ENCODE measurements around the gene MS4A6E. TPM values are rescaled to one million over a fixed set of nuclear protein-coding genes. Genes with fewer than 3 reads are reported as not detected.

MS4A6E gene
- polyA plus RNA-seq, 1 of the 3 experiments (the other 2 are of a cell fraction), result not detected

DNA sequence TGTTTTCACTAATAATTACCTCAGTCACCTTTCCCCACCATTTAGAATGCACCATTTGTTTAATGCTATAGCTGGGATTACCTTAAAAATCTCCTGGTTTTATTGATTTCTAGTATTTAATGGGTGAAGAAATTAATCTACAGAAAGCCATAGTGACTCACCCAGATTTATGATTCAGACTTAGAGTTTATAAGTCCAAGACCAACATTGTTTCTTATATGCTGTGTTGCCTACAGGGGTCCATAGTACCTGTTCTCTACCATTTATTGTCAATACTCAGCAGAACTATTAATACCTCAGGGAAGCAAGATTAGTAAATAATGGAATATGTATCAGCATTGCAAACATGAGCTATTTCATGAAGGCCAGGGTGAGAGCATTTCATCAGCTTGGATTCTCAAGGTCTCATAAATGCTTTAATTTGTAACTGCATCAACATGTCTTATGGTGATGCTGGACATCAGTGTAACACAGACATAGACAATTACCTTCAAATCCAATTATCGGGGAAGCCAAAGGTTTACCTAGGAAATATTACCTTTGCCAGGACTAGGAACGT is 43.3 kb downstream of the MS4A6E start:
- H3K36me3 ChIP-seq (replicated peaks in 1 of 2; ENCODE audit: control insufficient read depth in 1 of 2, insufficient read depth in 2 of 2, low read length in 1 of 2), result no peaks in the 10 kb centered on the region
- H3K4me2 ChIP-seq, result no peak overlapping the region
- H3K4me1 ChIP-seq (ENCODE audit: control insufficient read depth in 1 of 2, insufficient read depth in 2 of 2, low read depth in 1 of 2, low read length in 1 of 2), result no peaks in the 10 kb centered on the region
- no peaks in the 10 kb centered on the region for H3K9me2 ChIP-seq
- CTCF ChIA-PET, result interaction anchor here (1.5 kb wide), 1 partner anchor 248 kb away, joined by 4 read pairs; no protein-coding TSS in a partner anchor
- POLR2A ChIA-PET, result no interaction called here
- 2% methylated on average over 2 of the region's 2 CpGs for WGBS (ENCODE audit: low lambda C conversion rate)
- no peaks in the 10 kb centered on the region for H3K79me2 ChIP-seq (ENCODE audit: insufficient read depth)
- H3K4me3 ChIP-seq (ENCODE audit: low read depth in 2 of 2, low read length in 1 of 2), result no peak overlapping the region
- H2AFZ ChIP-seq (ENCODE audit: low read depth), result no peak overlapping the region
- no peaks in the 10 kb centered on the region for H3F3A ChIP-seq (replicated peaks; ENCODE audit: insufficient read depth)
- H3K9ac ChIP-seq, result no peak overlapping the region
- no peaks in the 10 kb centered on the region for H4K20me1 ChIP-seq (ENCODE audit: insufficient read depth)
- no peak for TF ChIP-seq FOXJ3 (CRISPR knock-in tag; IDR thresholded peaks at IDR 0.05)
- no peak overlapping the region for H3K27ac ChIP-seq (ENCODE audit: low read depth in 2 of 2, low read length in 1 of 2)
- no peak for DNase-seq
- no peaks in the 10 kb centered on the region for H3K9me3 ChIP-seq
- H3K27me3 ChIP-seq (ENCODE audit: insufficient read depth), result peaks cover 14% of the 10 kb centered on the region

GRCh38 chr11:60370811-60371298 is 43.8 kb downstream of the MS4A6E start:
- no peak overlapping the region for H3K4me2 ChIP-seq
- no peaks in the 10 kb centered on the region for H3K4me1 ChIP-seq (ENCODE audit: control insufficient read depth in 1 of 2, insufficient read depth in 2 of 2, low read depth in 1 of 2, low read length in 1 of 2)
- no peak overlapping the region for H2AFZ ChIP-seq (ENCODE audit: low read depth)
- no peaks in the 10 kb centered on the region for H3K9me2 ChIP-seq
- no peak for TF ChIP-seq POLR2AphosphoS5 (IDR thresholded peaks at IDR 0.05; ENCODE audit: low read depth, low read length)
- TF ChIP-seq NRF1 (IDR thresholded peaks at IDR 0.05; ENCODE audit: low read depth, low read length), result no peak
- TF ChIP-seq GATA2 (CRISPR knock-in tag; IDR thresholded peaks at IDR 0.05), result no peak
- peaks cover 10% of the 10 kb centered on the region; the same call in 1 of the 2 replicates for H3K27me3 ChIP-seq (ENCODE audit: insufficient read depth)
- no peak overlapping the region for H3K4me3 ChIP-seq (ENCODE audit: low read depth in 2 of 2, low read length in 1 of 2)
- H3K27ac ChIP-seq (ENCODE audit: low read depth in 2 of 2, low read length in 1 of 2), result no peak overlapping the region
- H3K9ac ChIP-seq, result no peak overlapping the region
- no peaks in the 10 kb centered on the region for H3K36me3 ChIP-seq (replicated peaks in 1 of 2; ENCODE audit: control insufficient read depth in 1 of 2, insufficient read depth in 2 of 2, low read length in 1 of 2)
- no peaks in the 10 kb centered on the region for H3F3A ChIP-seq (replicated peaks; ENCODE audit: insufficient read depth)
- WGBS (ENCODE audit: low lambda C conversion rate), result 0% methylated on average over 5 of the region's 5 CpGs
- ChIA-PET CTCF (no interaction called here), POLR2A (no interaction called here)
- DNase-seq, result no peak
- H3K9me3 ChIP-seq, result no peaks in the 10 kb centered on the region
- H3K79me2 ChIP-seq (ENCODE audit: insufficient read depth), result no peaks in the 10 kb centered on the region
- no peaks in the 10 kb centered on the region for H4K20me1 ChIP-seq (ENCODE audit: insufficient read depth)

- Histone ChIP-seq H3K27me3 (ENCODE audit: insufficient read depth) (peaks cover 10% of the 10 kb centered on the region; the same call in 1 of the 2 replicates), H2AFZ (ENCODE audit: low read depth) (no peak overlapping the region), H3K4me3 (ENCODE audit: low read depth in 2 of 2, low read length in 1 of 2) (no peak overlapping the region), H3K4me1 (ENCODE audit: control insufficient read depth in 1 of 2, insufficient read depth in 2 of 2, low read depth in 1 of 2, low read length in 1 of 2) (no peaks in the 10 kb centered on the region), H4K20me1 (ENCODE audit: insufficient read depth) (no peaks in the 10 kb centered on the region), H3K36me3 (replicated peaks in 1 of 2; ENCODE audit: control insufficient read depth in 1 of 2, insufficient read depth in 2 of 2, low read length in 1 of 2) (no peaks in the 10 kb centered on the region), H3F3A (replicated peaks; ENCODE audit: insufficient read depth) (no peaks in the 10 kb centered on the region), H3K9me2 (no peaks in the 10 kb centered on the region), H3K9ac (no peak overlapping the region), H3K79me2 (ENCODE audit: insufficient read depth) (no peaks in the 10 kb centered on the region), H3K4me2 (no peak overlapping the region), H3K9me3 (no peaks in the 10 kb centered on the region), H3K27ac (ENCODE audit: low read depth in 2 of 2, low read length in 1 of 2) (no peak overlapping the region)
- WGBS (ENCODE audit: low lambda C conversion rate), result 6% methylated on average over 3 of the region's 3 CpGs
- no peak for DNase-seq
- POLR2A ChIA-PET, result no interaction called here
- CTCF ChIA-PET, result interaction anchor here (3.1 kb wide), 1 partner anchor 8 kb away, joined by 18 read pairs; no protein-coding TSS in a partner anchor
- TF ChIP-seq MXI1 (IDR thresholded peaks at IDR 0.05; ENCODE audit: low read depth, low read length) (no peak), NFIC (IDR thresholded peaks at IDR 0.05; ENCODE audit: borderline replicate concordance) (no peak), REST (IDR thresholded peaks at IDR 0.05; ENCODE audit: low read depth, low read length) (no peak), USF1 (IDR thresholded peaks at IDR 0.05; ENCODE audit: borderline replicate concordance, low read depth) (no peak), YY1 (IDR thresholded peaks at IDR 0.05; ENCODE audit: low read depth) (no peak), CTCF (IDR thresholded peaks at IDR 0.05) (no peak), EP300 (IDR thresholded peaks at IDR 0.05; ENCODE audit: borderline replicate concordance in 1 of 2, low read depth in 1 of 2, low read length in 1 of 2) (no peak), TAF1 (IDR thresholded peaks at IDR 0.05; ENCODE audit: borderline replicate concordance, low read depth, low read length) (no peak), TEAD4 (IDR thresholded peaks at IDR 0.05; ENCODE audit: borderline replicate concordance, insufficient read depth) (no peak)
- TF ChIP-seq, protein P1, sequence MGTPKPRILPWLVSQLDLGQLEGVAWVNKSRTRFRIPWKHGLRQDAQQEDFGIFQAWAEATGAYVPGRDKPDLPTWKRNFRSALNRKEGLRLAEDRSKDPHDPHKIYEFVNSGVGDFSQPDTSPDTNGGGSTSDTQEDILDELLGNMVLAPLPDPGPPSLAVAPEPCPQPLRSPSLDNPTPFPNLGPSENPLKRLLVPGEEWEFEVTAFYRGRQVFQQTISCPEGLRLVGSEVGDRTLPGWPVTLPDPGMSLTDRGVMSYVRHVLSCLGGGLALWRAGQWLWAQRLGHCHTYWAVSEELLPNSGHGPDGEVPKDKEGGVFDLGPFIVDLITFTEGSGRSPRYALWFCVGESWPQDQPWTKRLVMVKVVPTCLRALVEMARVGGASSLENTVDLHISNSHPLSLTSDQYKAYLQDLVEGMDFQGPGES (IDR thresholded peaks at IDR 0.05; ENCODE audit: low read depth, low read length), result no peak
Observed at GRCh38 chr11:60371386-60371785, 44.3 kb downstream of the MS4A6E start.
